ENCODE measurements around the gene PDE11A.
A peak's percentile ranks its signal among the peaks of the same experiment; 100 is the strongest.

PDE11A gene

DNA sequence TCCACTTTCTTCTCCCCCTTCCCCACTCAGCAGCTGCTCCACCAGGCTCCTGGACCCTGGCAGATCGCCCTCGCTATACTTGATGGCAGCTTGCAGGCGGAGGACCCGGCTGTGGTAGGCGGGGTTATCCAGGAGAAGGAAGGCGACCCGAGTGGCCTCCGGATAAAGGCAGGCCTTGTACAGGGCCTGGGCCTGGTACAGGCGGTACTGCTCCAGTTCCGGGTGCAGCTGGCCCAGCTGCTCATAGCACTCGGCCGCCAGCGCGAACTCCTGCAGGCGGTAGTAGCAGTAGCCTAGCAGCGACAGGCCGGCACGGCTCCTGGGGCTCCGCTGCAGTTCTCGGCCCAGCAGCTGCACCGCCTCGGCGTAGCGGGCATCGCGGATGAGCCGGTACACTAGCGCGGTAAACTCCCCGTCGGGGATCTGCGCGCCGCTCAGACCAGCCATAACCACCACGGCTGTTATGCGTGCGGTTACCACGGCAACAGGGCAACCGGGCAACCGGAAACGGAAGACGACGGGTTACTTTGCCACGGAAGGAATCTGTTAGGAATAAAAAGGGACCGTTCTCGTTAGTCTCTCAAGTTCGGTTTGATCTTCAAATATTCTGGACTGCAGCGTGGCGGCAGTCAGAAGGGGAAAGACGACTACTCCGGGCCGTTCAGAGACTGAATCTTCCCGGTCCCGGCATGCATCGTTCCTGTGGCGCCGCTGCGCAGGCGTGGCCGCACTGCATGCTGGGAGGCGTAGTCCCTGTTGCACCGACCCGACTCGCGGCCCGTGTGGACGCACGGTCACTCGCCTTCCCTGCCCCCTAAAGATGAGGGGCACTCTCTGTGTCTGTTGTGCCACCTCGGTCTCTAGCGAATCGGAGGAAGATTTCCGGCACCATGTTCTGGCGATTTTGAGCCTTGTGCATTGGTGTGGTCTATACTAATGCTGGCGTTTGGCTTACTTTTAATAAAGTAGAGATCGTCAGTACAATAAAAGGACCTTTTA, 454.0 kb downstream of the PDE11A start:
- intact Hi-C loops (cut with DNase I), result no loop called here
- peak; percentile 87 to 99 (median 94) for DNase-seq

DNA sequence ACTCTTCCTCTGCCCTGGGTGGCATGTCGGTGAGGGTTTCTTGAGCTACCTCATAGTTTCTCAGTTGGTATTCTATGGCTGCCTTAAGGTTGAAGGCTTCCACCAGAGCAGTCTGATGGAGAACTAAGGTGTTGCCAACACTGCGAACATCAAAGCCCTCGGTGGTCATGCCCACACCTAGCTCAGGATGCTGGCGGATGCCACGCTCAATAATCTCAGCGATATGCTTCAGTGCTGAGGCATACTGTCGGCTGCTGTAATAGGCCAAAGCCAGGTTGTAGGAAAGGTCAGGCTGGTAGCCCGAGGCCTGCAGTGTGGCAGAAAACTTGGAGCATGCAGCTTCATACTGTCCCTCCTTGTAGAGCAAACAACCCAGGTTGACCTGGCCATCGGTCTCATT, 454.7 kb downstream of the PDE11A start:
- DNase-seq, result peak in 1 of 10 donors; percentile 52
- intact Hi-C loops (cut with DNase I), result no loop called here

DNA sequence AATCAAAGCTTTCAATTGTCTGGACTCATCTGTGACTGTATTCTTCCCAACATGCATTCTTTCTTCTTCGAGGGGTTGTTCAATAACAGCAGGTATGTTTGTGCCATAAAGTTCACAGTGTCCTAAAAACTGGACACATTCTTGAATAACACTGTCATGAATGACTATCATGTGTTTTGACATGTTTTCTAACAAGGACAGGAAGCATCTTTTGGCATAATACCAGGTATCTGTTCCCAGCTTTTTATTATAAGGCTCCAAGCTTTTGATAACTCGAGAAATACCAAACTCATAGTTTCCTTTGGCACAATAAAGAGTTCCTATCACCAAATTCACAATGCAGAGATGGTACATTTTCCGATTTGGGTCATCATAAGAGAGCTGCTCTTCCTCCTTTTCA, 455.8 kb downstream of the PDE11A start:
- intact Hi-C loops (cut with DNase I), result no loop called here

DNA sequence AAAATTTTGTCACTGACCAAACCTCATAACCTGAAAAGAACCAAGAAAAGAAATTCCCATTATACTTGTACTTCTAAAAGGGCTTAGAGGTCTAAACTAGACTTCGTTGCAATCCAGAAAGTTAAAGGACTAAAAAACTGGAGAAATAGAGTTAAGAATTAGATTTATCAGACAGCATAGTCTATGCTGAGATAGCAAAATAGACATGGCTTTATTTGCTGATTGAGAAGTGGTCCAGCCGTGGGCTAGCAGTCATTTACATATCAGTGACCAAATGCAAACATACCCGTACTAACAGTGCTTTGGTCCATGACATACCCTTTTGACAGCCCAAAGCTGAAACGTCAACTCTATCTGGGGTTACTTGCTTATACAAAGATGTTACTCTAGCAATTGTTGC, 456.5 kb downstream of the PDE11A start:
- intact Hi-C loops (cut with DNase I), result no loop called here
- no peak for DNase-seq

More for the DNA sequence above, 455.8 kb downstream of the PDE11A start:
- no peak for DNase-seq

DNA sequence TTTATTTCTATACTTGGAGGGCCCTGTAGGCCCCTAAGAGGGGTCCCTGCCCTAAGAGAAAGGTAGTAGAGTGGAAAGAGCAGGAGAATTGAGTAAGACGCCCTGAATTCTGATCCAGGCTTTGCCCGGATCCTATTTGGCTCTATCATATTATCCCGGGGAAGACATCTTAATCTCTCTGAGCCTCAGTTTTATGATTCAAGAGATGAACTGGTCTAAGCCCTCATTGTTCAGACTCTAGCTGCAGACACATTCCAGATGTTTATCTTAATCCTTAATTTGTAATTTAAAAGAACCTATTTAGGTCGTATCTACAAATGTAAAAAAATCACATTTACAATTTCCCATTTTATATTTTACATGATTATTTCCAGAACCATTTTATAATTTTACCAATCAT, 459.9 kb downstream of the PDE11A start:
- intact Hi-C loops (cut with DNase I), result no loop called here
- DNase-seq, result no peak

DNA sequence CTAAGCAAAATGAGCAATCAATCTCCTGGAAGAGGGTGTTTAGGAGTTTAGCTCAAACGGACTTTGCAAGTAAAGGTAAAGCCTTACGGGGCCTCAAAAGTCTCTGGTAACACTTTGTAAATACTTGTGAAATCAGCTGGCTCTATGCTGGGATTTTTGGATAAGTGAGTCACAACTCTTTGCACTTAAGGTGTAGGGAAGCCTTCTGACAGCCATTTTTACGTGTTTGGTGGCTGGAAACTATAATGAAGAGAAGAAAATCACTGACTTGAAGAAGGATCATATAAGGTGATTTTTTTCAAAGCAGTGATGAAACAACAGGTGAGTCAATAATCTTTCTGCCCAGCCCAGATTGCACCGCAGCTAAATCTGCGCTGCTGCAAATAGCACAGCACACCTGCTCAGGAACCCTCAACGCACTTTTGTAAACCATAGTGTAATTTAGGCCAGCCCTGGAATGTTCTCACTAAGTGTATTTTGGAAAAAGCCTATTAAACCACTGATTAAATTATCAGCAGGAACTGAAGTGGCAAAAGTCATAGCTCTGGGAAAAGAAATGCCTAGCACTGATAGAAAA, 461.2 kb downstream of the PDE11A start:
- DNase-seq, result no peak
- intact Hi-C loops (cut with DNase I), result no loop called here

DNA sequence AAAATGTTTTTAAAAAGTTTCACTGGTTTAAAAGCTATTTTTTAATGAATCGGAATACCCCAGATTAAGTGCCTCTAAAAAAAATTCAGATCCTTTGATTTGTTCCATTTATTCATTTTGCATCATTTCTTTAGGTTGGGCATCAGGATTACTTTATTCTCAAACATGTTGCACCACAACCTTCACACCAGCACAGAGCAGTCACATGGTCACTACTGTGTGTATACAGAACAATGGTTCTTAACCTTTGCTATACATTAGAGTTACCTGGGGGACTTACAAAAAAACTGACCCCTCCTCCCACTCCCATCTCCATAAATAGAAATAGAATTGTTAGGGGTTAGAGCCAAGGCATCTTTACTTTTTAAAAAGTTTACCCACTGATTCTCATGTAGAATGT, 461.8 kb downstream of the PDE11A start:
- DNase-seq, result no peak
- intact Hi-C loops (cut with DNase I), result no loop called here

DNA sequence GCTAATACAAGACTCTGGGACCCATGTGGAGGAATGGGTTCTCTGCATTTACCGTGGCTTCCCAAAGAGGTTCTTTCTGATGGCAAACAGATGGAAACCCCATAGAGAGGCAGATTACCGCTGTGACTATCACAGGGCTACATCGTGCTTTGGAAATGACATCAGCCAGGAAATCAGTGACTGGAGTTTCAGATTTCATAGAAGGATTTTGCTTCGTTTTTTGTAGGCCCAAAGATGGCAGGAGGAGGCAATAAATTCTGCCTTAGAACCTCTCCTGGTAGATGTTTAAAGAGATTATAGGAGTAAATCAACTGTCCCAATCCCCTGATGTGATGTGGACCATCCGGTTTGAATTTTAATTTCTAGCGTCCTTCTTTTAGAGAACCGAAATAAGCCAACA, 465.9 kb downstream of the PDE11A start:
- no peak for DNase-seq
- intact Hi-C loops (cut with DNase I), result no loop called here

DNA sequence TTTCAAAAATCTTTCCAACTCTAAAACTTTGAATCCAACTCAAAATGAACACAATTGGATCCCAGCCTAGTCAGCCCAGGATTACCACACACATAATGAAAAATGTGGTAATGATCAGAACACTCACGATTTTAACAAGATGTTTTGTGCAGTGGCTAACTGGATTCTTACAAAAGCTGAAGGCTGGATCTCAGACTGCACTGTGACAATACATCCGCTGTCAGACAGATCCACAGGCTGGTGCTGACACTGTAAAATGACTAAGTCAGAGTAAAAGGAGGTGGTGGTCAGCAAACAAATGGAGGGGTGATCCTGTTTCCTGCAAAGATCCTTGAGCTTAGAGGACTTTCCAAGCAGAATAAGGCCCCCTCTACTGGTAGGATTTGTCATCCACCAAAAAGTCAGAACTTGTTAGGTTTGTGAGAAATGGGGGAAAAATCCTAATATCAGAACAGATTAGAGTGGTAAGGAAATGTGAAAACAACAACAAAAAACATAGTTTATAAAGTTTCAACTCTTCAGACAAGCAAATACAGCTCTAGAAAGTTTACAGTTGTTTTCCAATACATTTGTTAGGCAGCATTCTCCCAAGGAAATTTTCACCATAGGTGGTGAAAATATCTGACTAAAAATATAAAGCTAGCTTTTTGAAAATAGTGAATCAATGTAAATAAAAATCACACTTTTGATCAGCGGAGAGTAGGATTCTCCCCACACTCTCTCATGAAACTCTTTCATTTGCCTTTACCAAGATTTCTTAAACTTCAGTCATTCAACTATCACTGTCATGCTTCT, 468.1 kb downstream of the PDE11A start:
- DNase-seq, result no peak
- intact Hi-C loops (cut with DNase I), result loop anchor here (1.0 to 5.0 kb wide), 3 partner anchors 52 to 267 kb away; a partner anchor contains a TSS

DNA sequence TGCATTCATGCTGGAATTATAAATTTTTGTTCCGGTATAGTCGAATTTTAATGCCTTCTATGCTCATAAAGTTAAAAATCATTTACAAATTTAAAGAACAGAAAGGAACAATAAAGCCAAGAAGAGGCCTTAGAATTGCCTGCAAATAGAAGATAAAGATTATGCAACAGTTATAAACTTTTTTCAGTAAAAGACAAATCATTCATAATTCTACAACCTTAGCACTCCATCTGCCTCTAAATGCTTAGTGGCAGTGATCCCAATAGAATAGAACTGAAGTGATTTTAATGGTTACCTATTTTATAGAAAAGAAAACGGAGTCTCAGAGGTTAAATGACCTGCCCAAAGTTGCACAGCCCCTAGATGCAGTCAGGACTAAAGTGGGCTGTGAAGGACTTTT, 468.8 kb downstream of the PDE11A start:
- intact Hi-C loops (cut with DNase I), result loop anchor here (1.0 to 5.0 kb wide), 3 partner anchors 51 to 266 kb away; a partner anchor contains a TSS
- no peak for DNase-seq

DNA sequence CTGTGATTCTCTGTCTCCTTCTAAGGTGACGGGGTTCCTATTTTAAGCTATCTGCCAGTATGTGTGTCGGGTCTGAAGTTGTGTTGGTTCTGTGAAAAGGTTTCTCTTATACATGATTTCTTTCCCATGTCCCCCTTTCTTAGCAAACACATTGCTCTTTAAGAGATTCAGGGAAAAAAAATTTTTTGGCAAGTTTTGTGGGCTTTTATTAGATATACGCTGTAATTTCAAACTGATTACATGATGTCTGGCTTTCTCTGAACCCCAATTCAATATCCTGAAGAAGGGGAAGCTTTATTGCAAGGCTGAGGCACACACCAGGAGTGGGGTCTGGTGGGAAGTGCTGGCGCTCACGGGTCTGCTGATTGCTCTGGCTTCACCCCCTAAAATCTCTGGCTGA, 469.4 kb downstream of the PDE11A start:
- no peak for DNase-seq
- intact Hi-C loops (cut with DNase I), result loop anchor here (5.0 kb wide), 2 partner anchors 51 to 266 kb away; a partner anchor contains a TSS

DNA sequence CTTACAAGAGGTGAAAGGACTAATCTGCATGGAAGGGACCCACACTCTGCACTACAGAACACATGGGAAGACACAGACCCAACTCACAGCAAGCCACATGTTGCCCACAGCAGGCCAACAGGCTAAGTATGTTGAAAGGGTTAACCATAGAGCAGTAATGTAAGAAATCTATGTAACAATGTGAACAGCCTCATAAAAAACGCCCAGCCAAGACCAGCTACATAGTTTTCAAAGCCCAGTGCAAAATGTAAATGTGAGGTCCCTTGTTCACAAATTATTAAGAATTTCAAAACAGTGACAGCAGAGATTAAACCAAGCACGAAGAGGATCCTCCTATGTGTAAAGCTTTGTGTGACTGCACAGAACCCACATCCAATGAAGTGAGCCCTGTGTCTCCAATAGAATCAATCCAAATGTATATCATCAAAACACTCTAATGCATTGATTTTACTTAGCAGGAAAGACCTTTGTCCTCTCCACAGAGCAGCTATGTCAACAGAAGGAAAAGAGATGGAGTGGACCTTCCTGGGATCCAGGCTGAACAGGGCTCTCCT, 469.9 kb downstream of the PDE11A start:
- intact Hi-C loops (cut with DNase I), result loop anchor here (5.0 kb wide), 2 partner anchors 50 to 265 kb away; a partner anchor contains a TSS
- no peak for DNase-seq

DNA sequence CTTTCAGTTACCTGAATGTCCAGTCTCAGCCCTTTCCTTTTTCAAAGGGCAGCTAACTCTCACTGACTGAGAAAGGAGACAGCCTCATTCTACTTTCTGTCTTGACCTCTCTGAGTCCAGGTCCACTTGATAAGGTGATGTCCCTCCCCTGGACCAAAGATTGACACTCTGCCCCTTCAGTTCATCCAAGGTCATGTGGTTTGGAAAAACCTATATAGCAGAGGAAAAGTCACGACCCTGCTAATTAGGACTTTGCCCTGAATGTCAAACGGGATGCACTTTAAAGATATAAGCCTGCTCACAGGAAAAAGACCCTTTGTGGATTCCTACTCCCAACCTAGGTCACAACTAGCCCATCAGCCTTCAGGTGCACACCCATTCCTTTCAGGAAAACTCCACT, 471.7 kb downstream of the PDE11A start:
- DNase-seq, result no peak
- intact Hi-C loops (cut with DNase I), result loop anchor here (5.0 kb wide), 2 partner anchors 49 to 264 kb away; a partner anchor contains a TSS

DNA sequence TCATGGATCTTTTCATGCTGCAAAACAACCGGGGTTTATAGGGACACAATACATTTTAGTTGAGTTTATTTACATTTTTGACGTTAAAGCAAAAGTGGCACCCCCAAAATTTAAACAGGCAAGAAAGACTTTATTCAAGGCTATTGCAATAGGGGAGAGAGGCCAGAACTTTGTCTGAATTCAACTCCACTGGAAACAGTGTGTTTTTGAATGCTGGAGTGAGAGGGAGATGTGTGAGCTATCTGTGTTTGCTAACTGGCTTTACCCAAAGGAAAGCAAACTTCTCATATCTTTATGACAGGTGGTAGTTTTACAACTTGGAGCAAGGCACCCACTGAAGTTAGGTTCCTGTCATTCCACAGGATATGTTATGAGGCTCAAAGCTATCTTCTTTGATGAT, 472.6 kb downstream of the PDE11A start:
- no peak for DNase-seq
- intact Hi-C loops (cut with DNase I), result loop anchor here (5.0 kb wide), 2 partner anchors 48 to 263 kb away; a partner anchor contains a TSS

DNA sequence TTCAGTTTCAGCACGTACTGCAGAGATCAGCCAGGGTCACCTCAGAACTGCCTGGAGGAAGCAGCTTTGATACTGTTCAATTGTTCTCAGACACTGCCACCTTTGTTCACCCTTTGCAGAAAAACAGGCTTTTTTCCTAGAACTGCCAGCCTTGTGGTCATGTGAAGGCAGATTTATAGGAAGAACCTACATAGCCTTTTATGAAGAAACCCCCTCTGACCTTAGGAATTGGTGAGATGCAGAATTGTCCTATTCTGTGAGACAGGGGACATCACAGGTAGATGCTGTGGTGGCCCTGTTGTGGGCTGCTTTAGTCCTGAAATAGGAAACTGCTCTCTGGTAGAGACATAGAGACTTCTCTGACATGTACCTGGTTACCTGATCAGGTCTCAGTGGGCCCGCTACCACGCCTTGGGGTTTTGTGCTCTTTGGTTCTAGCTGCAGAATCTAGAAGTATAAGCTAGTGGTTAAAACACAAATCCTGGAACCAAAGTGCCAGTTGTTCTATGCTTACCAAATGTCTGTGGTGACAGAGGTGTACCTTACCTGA, 473.4 kb downstream of the PDE11A start:
- intact Hi-C loops (cut with DNase I), result no loop called here
- DNase-seq, result no peak

DNA sequence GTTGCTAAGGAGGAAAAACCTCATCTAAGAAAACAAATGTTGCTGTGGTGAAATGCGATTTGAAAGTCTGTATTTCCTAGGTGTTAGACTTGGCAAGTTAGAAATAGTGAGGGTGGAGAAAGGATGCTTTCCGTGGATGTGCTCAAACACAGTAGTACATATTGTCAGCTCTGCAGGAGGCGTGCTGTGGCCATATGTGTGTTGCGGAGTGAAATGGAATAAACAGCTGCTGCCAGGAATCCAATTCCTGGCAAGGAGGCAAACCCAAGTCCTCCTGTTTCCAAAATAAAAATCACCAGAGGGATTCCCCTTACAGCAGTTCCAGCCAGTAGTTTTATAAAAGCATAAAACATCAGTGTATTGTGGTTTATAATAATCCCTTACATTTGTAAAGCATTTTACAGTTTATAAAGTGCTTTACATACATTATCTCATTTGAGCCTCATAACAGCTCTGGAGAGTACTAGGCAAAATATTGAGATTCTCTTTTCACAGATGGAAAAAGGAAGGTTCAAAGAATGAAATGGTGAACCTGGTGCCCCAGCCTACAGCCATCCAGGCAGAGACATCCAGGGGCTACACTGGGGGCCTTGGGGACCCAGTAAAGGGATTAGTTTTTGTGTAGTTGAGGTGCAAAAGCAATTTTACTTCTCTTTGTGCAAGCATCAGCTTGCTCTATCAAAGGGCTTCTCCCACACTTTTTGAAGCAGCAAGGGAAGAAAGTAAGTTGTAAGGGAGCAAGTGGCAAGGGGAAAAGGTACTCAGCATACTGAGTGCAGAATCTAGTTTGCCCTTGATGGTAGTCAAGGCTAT, 474.0 kb downstream of the PDE11A start:
- intact Hi-C loops (cut with DNase I), result no loop called here
- DNase-seq, result peak in 7 of 10 donors; percentile 20 to 90 (median 60)

DNA sequence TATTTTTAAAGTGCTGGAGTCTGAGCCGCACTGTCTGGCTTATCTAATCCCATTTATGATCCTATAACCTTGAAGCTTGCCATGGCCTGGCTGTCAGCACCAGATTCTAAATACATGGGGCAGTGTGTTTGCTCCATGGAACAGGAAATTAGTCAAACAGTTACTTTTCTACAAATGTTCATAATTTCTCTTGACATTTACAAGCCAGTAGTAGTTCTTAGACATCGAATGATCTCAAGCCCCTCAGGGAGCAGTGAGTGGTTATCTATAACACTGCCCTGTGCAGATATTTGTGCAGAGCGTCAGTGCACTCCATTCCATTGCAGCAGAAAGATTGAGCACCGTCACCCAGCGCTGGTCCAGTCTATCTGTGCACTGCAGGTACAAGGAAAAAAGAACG, 474.8 kb downstream of the PDE11A start:
- intact Hi-C loops (cut with DNase I), result no loop called here
- no peak for DNase-seq

DNA sequence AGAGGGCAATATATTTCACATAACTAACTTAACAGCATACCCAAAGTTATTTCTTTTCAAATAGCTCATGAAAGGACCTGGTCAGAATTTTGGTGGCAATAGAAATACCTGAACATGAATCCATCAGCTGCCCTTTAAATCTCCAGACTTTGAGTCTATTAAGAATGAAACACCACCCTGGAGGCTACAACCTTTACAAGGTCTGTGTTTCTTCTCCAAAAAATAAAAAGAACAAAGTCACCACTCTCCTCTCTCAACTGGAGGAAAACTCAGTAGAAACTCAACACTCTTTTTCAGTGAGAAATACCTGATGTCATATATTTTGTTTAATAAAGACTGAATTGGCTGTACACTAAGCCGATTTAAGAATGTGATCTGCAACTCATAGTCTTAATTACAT, 475.7 kb downstream of the PDE11A start:
- DNase-seq, result no peak
- intact Hi-C loops (cut with DNase I), result no loop called here

DNA sequence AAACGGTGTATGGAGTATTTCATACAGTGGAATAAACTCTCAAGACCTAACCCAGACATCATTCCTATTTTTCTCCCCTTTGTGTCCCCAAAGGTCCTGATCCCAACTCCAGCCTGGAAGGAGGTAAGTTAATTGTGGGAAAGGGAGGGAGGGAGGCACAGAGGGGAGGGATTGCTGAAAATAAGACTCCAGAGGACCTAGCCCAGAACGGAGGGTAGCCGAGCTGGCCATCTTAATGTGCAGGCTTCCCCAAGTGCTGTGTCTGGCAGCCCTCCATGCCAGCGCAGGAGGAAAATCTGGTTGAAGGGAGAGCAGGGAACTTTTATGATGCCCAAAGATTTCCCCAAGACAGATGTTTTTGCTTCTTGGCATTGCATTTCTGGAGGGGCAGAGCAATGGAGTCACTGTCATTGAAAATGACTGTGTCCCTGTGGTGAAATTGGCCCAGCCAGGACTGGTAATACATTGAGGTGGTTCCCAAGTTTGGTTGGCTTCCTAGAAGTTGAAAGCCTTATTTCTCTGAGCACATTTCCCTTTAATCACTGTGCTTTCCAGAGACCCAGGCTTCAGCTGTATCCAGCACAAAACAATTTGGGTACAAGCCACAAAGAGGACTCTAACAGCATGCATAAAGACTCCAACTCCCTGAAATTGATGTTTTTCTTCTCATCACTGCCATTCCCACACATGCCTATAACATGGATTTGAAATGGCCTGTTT, 477.3 kb downstream of the PDE11A start:
- intact Hi-C loops (cut with DNase I), result no loop called here
- DNase-seq, result no peak

All from posterior cingulate gyrus (tissue), 11 donors.